Esophagus muscularis mucosa (tissue), 4 donors: ENCODE measurements around the gene FAM174B. TPM values are rescaled to one million over a fixed set of nuclear protein-coding genes. Genes with fewer than 3 reads are reported as not detected.

ENCODE experiments used
- DNase-seq: peaks from one replicate; pipeline ENCODE4 v3.0.0-alpha.2; 2017; ENCODE audit errors: extremely low spot score
- H3K27ac ChIP-seq, 4 donors: fragments of 200-600 bp; sonication (generic); replicated peaks in 1 of 4; 1 replicate in 3 of 4; 2 replicates in 1 of 4; pipeline ENCODE4 v1.5.1; 2016 to 2019; ENCODE audit warnings: mild to moderate bottlenecking in 1 of 4
- H3K27me3 ChIP-seq, 4 donors: fragments of 200-600 bp; sonication (generic); one replicate each; pipeline versions ENCODE4 v1.5.1 to v1.6.0; 2016 to 2019
- H3K36me3 ChIP-seq, 4 donors: fragments of 200-600 bp; sonication (generic); one replicate each; pipeline ENCODE4 v1.5.1; 2016 to 2019
- H3K4me1 ChIP-seq, 4 donors: fragments of 200-600 bp; sonication (generic); one replicate each; pipeline ENCODE4 v1.5.1; 2016 to 2019
- H3K4me3 ChIP-seq, 4 donors: fragments of 200-600 bp; sonication (generic); 1 replicate in 2 of 4; 2 replicates in 2 of 4; pipeline ENCODE4 v1.5.1; 2016 to 2019; ENCODE audit warnings: mild to moderate bottlenecking in 4 of 4, moderate library complexity in 1 of 4
- H3K9me3 ChIP-seq, 4 donors: fragments of 200-600 bp; sonication (generic); 1 replicate in 3 of 4; 2 replicates in 1 of 4; pipeline ENCODE4 v1.5.1; 2016 to 2019
- EP300 ChIP-seq: sonication (generic); formaldehyde crosslinking; IDR thresholded peaks from one replicate; pipeline ENCODE4 v1.6.1; 2017; ENCODE audit warnings: antibody characterized with exemption
- POLR2A ChIP-seq: fragments of 450-650 bp; IDR thresholded peaks from one replicate; pipeline ENCODE4 v1.6.1; 2017; ENCODE audit warnings: antibody characterized with exemption, moderate library complexity, mild to moderate bottlenecking, low read depth
- POLR2AphosphoS5 ChIP-seq, 2 donors: sonication (generic); formaldehyde crosslinking; IDR thresholded peaks; one replicate each; pipeline ENCODE4 v1.6.1; 2017; ENCODE audit warnings: antibody characterized with exemption in 2 of 2
- WGBS: methylation state at CpG from one replicate; pipeline ENCODE4 v1.1.5; 2018; 5-methylcytosine and 5-hydroxymethylcytosine counted together
- intact Hi-C: fragments of 100-400 bp; cut with DNase I; formaldehyde crosslinking; loops from one replicate; pipeline ENCODE4 v1.15.1; 2023
- total RNA-seq, 4 donors: library from RNA; depleted of rRNA; stranded (reverse); fragments of >200 nt; gene quantifications; one replicate each; pipeline versions ENCODE4 v1.1.0 to v1.2.1, GENCODE V29; 2016
- TF ChIP-seq, protein P1 (sequence below), 3 experiments: fragments of 200-600 bp in 2 of 3; fragments of 450-650 bp in 1 of 3; sonication (generic) in 2 of 3; IDR thresholded peaks; one replicate each; pipeline ENCODE4 v1.5.1; 2017 to 2019; ENCODE audit warnings: antibody characterized with exemption in 3 of 3, mild to moderate bottlenecking in 2 of 3, moderate library complexity in 1 of 3

The FAM174B gene
- total RNA-seq, 4 donors from 2014 or later, result 7.5 to 15.2 (median 9.9) TPM

- no peaks in the 10 kb centered on the region for H3K27me3 ChIP-seq
- intact Hi-C loops, result no loop called here
- H3K4me3 ChIP-seq, result no peak overlapping the region
- DNase-seq, result no peak
- WGBS, result 77% methylated on average over 7 of the region's 7 CpGs
- peaks cover 49 to 67% (median 59%) of the 10 kb centered on the region in 4 donors for H3K4me1 ChIP-seq
- TF ChIP-seq POLR2A (no peak), EP300 (no peak), POLR2AphosphoS5 (IDR thresholded peaks at IDR 0.05) (no peak)
- TF ChIP-seq, protein P1, sequence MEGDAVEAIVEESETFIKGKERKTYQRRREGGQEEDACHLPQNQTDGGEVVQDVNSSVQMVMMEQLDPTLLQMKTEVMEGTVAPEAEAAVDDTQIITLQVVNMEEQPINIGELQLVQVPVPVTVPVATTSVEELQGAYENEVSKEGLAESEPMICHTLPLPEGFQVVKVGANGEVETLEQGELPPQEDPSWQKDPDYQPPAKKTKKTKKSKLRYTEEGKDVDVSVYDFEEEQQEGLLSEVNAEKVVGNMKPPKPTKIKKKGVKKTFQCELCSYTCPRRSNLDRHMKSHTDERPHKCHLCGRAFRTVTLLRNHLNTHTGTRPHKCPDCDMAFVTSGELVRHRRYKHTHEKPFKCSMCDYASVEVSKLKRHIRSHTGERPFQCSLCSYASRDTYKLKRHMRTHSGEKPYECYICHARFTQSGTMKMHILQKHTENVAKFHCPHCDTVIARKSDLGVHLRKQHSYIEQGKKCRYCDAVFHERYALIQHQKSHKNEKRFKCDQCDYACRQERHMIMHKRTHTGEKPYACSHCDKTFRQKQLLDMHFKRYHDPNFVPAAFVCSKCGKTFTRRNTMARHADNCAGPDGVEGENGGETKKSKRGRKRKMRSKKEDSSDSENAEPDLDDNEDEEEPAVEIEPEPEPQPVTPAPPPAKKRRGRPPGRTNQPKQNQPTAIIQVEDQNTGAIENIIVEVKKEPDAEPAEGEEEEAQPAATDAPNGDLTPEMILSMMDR (IDR thresholded peaks at IDR 0.05), result no peak
- peak overlapping the region; percentile 78 to 84 (median 81) for H3K27ac ChIP-seq
- no peaks in the 10 kb centered on the region for H3K36me3 ChIP-seq
- H3K9me3 ChIP-seq, result no peaks in the 10 kb centered on the region
Observed at GRCh38 chr15:92637626-92638025, 17.9 kb downstream of the FAM174B start.

DNA sequence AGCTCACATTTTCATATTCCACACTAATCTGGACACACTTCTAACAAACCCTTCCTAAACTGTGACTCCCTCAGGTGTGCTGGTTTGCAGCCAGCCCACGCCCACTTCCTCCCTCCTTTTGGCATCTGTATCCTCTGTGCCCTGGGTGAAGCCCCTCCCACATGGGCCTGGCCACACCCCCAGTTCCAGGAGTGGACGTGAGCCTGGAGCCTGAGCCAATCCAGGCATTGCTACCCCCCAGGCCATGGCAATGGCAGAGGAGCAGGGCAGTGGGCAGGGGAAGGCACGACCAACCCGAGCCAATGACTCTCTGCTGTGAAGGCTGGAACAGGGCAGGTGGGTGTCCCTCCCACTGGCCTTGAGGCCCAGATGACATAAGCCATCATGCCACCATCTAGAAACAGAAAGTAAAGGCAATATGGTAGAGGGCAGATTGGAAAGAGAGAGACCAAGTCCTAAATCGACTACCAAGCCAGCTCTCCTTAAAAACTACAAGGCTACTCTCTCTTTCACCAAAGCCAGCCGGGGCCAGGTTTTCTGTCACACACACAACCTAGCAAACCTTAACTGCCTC lies 18.6 kb downstream of the FAM174B start:
- Histone ChIP-seq H3K27me3 (no peaks in the 10 kb centered on the region), H3K4me3 (no peak overlapping the region), H3K4me1 (peaks cover 49 to 67% (median 59%) of the 10 kb centered on the region in 4 donors), H3K9me3 (no peaks in the 10 kb centered on the region), H3K27ac (peak overlapping the region; percentile 78 to 84 (median 81)), H3K36me3 (no peaks in the 10 kb centered on the region)
- intact Hi-C loops, result no loop called here
- 70% methylated on average over 6 of the region's 6 CpGs for WGBS
- no peak for TF ChIP-seq EP300
- TF ChIP-seq, protein P1 (IDR thresholded peaks at IDR 0.05), result no peak
- TF ChIP-seq POLR2AphosphoS5 (IDR thresholded peaks at IDR 0.05), result no peak
- no peak for TF ChIP-seq POLR2A
- no peak for DNase-seq

DNA sequence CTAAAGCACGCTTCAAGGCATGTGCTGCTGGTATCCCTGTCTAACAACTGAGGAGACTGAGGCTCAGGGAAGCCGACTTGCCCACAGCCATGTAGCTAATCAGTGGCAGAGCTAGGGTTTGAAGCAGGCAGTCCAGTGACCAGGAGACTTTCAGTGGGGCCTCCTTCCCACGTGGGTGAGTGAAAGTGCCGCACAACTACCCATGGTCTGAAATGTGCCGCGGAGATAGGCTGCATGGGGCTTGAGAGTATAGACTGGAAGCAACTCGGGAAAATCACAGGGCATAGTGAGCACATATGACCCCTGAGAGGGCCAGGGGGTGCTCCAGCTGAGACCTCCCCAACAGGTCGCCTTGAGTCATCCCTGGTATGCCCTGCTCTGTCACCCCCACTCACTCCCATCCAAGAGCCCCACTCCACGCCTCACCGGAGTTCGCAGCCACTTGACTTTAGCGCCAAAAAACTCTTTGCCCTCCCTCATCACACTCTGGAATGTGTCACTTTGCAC lies 19.1 kb downstream of the FAM174B start:
- Histone ChIP-seq H3K4me1 (peaks cover 49 to 67% (median 59%) of the 10 kb centered on the region in 4 donors), H3K27me3 (no peaks in the 10 kb centered on the region), H3K36me3 (no peaks in the 10 kb centered on the region), H3K4me3 (no peak overlapping the region), H3K9me3 (no peaks in the 10 kb centered on the region), H3K27ac (peak overlapping the region; percentile 78 to 84 (median 81))
- intact Hi-C loops, result no loop called here
- WGBS, result 96% methylated on average over 11 of the region's 12 CpGs
- DNase-seq, result no peak
- TF ChIP-seq POLR2AphosphoS5 (IDR thresholded peaks at IDR 0.05) (no peak), POLR2A (no peak), EP300 (no peak)
- TF ChIP-seq, protein P1 (IDR thresholded peaks at IDR 0.05), result no peak

DNA sequence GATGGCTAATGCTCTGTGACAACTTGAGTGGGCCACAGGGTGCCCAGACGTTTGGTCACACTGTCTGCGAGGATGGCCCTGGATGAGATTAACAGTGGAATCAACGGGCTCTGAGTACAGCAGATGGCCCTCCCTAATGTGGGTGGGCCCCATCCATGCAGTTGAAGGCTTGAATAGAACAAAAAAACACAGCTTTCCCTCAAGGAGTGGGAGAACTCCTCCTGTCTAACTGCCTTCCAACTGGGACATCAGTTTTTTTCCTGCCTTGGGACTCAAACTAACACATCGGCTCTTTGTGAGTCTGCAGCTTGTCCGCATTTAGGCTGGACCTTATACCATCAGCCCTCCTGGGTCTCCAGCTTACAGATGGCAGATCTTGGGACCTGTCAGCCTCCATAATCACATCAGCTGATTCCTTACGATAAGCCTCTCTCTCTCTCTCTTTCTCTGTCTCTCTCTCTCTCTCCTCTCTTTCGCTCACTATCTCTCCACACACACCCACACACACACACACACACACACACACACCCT lies 20.8 kb downstream of the FAM174B start:
- intact Hi-C loops, result no loop called here
- Histone ChIP-seq H3K36me3 (peaks cover 0 to 5% (median 2%) of the 10 kb centered on the region in 4 donors), H3K9me3 (no peaks in the 10 kb centered on the region), H3K4me1 (peaks cover 49 to 65% (median 59%) of the 10 kb centered on the region in 4 donors), H3K27me3 (no peaks in the 10 kb centered on the region), H3K27ac (peak overlapping the region in 2 of 4 donors; percentile 40 to 84), H3K4me3 (no peak overlapping the region)
- TF ChIP-seq, protein P1 (IDR thresholded peaks at IDR 0.05), result no peak
- DNase-seq, result no peak
- 64% methylated on average over 7 of the region's 7 CpGs for WGBS
